C4-2B (cell line): ENCODE measurements around the gene CD300E.
"Not testable (repeated sequence)": the region's sequence is repeated elsewhere in the genome, so short reads cannot be mapped to it uniquely, and the experiment has no call there.

Experiments
- H3K27ac ChIP-seq: fragments of 450-650 bp; 2 replicates; pipeline ENCODE4 v1.5.1; 2017
- CTCF ChIP-seq: fragments of 450-650 bp; conservative IDR thresholded peaks from 2 replicates; pipeline ENCODE4 v1.5.1; 2017; ENCODE audit warnings: mild to moderate bottlenecking
- ZFX ChIP-seq: fragments of 450-650 bp; IDR thresholded peaks from 2 replicates; pipeline ENCODE4 v1.6.1; 2017

The CD300E gene

GRCh38 chr17:74584292-74585060 is 39.1 kb downstream of the CD300E start:
- no peak overlapping the region for H3K27ac ChIP-seq
- TF ChIP-seq CTCF (no peak), ZFX (no peak)

GRCh38 chr17:74582633-74583032 is 40.9 kb downstream of the CD300E start:
- no peak overlapping the region for H3K27ac ChIP-seq
- TF ChIP-seq ZFX (no peak), CTCF (no peak)

GRCh38 chr17:74579900-74580299 is 43.6 kb downstream of the CD300E start:
- H3K27ac ChIP-seq: no peak overlapping the region
- TF ChIP-seq ZFX: no peak
- no peak for TF ChIP-seq CTCF

GRCh38 chr17:74578979-74579378 is 44.6 kb downstream of the CD300E start:
- TF ChIP-seq ZFX (no peak), CTCF (no peak)
- no peak overlapping the region for H3K27ac ChIP-seq

- TF ChIP-seq CTCF (no peak), ZFX (no peak)
- no peak overlapping the region for H3K27ac ChIP-seq
Measured at GRCh38 chr17:74574489-74575142, 48.9 kb downstream of the CD300E start.

- not testable (repeated sequence) for H3K27ac ChIP-seq
Measured at GRCh38 chr17:74573635-74574034, 49.9 kb downstream of the CD300E start.

- H3K27ac ChIP-seq: no peak overlapping the region
- TF ChIP-seq CTCF (no peak), ZFX (no peak)
Measured at GRCh38 chr17:74573169-74573568, 50.4 kb downstream of the CD300E start.
